ENCODE data around the gene NEUROD2. TPM values are rescaled to one million over a fixed set of nuclear protein-coding genes. Genes with fewer than 3 reads are reported as not detected.

Gene NEUROD2
- total RNA-seq, 1 donor from 2014 or later, result not detected

GRCh38 chr17:39598630-39599003, 9.1 kb downstream of the NEUROD2 start:
- peaks cover 42% of the 10 kb centered on the region for H3K27me3 ChIP-seq
- H3K4me3 ChIP-seq, result no peak overlapping the region
- DNase-seq (ENCODE audit: low spot score in 2 of 2), result no peak
- H3K9me3 ChIP-seq, result no peaks in the 10 kb centered on the region
- H3K4me1 ChIP-seq, result peaks cover 2 to 11% of the 10 kb centered on the region in 2 donors
- no peaks in the 10 kb centered on the region for H3K36me3 ChIP-seq
- intact Hi-C loops (cut with DNase I), result no loop called here
- no peak for TF ChIP-seq CTCF (IDR thresholded peaks at IDR 0.05)
- no peak overlapping the region for H3K27ac ChIP-seq

GRCh38 chr17:39598047-39598481, 9.7 kb downstream of the NEUROD2 start:
- H3K27ac ChIP-seq, result no peak overlapping the region
- H3K4me1 ChIP-seq, result peaks cover 2 to 11% of the 10 kb centered on the region in 2 donors
- intact Hi-C loops (cut with DNase I), result no loop called here
- TF ChIP-seq CTCF (IDR thresholded peaks at IDR 0.05), result no peak
- no peaks in the 10 kb centered on the region for H3K36me3 ChIP-seq
- peaks cover 42% of the 10 kb centered on the region for H3K27me3 ChIP-seq
- H3K4me3 ChIP-seq, result no peak overlapping the region
- no peaks in the 10 kb centered on the region for H3K9me3 ChIP-seq
- no peak for DNase-seq (ENCODE audit: low spot score in 2 of 2)

GRCh38 chr17:39597372-39598046, 10.2 kb downstream of the NEUROD2 start:
- H3K27ac ChIP-seq, result no peak overlapping the region
- H3K9me3 ChIP-seq, result no peaks in the 10 kb centered on the region
- no peak for DNase-seq (ENCODE audit: low spot score in 2 of 2)
- H3K4me1 ChIP-seq, result peaks cover 2 to 11% of the 10 kb centered on the region in 2 donors
- intact Hi-C loops (cut with DNase I), result no loop called here
- peaks cover 42% of the 10 kb centered on the region for H3K27me3 ChIP-seq
- no peak for TF ChIP-seq CTCF (IDR thresholded peaks at IDR 0.05)
- no peak overlapping the region for H3K4me3 ChIP-seq
- H3K36me3 ChIP-seq, result no peaks in the 10 kb centered on the region

- no peak overlapping the region for H3K27ac ChIP-seq
- H3K4me1 ChIP-seq, result peaks cover 2 to 11% of the 10 kb centered on the region in 2 donors
- TF ChIP-seq CTCF (IDR thresholded peaks at IDR 0.05), result no peak
- no peaks in the 10 kb centered on the region for H3K9me3 ChIP-seq
- intact Hi-C loops (cut with DNase I), result no loop called here
- peaks cover 42% of the 10 kb centered on the region for H3K27me3 ChIP-seq
- no peak overlapping the region for H3K4me3 ChIP-seq
- no peaks in the 10 kb centered on the region for H3K36me3 ChIP-seq
- no peak for DNase-seq (ENCODE audit: low spot score in 2 of 2)
Observed at GRCh38 chr17:39596543-39597267, 11.0 kb downstream of the NEUROD2 start.

GRCh38 chr17:39595928-39596510, 11.7 kb downstream of the NEUROD2 start:
- peaks cover 2 to 11% of the 10 kb centered on the region in 2 donors for H3K4me1 ChIP-seq
- no peaks in the 10 kb centered on the region for H3K9me3 ChIP-seq
- no peak overlapping the region for H3K27ac ChIP-seq
- intact Hi-C loops (cut with DNase I), result no loop called here
- no peak for DNase-seq (ENCODE audit: low spot score in 2 of 2)
- TF ChIP-seq CTCF (IDR thresholded peaks at IDR 0.05), result no peak
- peaks cover 36% of the 10 kb centered on the region for H3K27me3 ChIP-seq
- H3K36me3 ChIP-seq, result no peaks in the 10 kb centered on the region
- no peak overlapping the region for H3K4me3 ChIP-seq
